ENCODE data around the gene ADAM12. TPM values are rescaled to one million over a fixed set of nuclear protein-coding genes. Genes with fewer than 3 reads are reported as not detected.

ADAM12 gene
- total and polyA plus RNA-seq, 11 donors, result 0.04 to 11.2 (median 0.82) TPM; not detected in 1

- Histone ChIP-seq H3K4me1 (no peaks in the 10 kb centered on the region), H3K27ac (no peak overlapping the region), H3K9me3 (no peaks in the 10 kb centered on the region), H3K36me3 (no peaks in the 10 kb centered on the region), H3K27me3 (peaks cover 0 to 6% (median 0%) of the 10 kb centered on the region in 9 donors), H3K4me3 (no peak overlapping the region)
- ATAC-seq, result no peak
- no peak for TF ChIP-seq POLR2A (IDR thresholded peaks at IDR 0.05)
- TF ChIP-seq CTCF (IDR thresholded peaks at IDR 0.05), result no peak
- WGBS, 4 donors, result 67 to 81% (median 73%) methylated on average over 5 of the region's 5 CpGs
- intact Hi-C loops (cut with DNase I), result no loop called here
- no peak for DNase-seq
Measured at GRCh38 chr10:126433351-126433750, 45.1 kb upstream of the ADAM12 start.

DNA sequence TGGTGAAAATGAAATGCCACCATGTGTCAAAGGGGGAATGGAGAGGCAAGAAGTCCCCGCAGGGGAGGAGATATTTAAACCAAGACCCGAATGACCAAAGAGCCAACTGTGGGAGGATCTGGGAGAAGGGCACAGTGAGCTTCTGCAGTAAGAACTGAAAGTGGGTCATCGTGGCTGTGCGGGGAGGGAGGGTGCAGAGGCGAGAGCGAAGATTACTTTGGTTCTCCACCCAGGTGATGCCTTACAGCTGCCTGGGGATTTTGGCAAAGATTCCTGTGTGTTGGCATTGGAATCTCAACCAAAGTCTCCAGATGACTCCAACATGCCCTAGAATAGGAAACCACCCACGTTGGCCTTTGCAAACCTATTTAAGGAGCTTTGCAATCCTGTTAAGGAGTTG is 44.2 kb upstream of the ADAM12 start:
- Histone ChIP-seq H3K36me3 (no peaks in the 10 kb centered on the region), H3K27me3 (peaks cover 0 to 7% (median 0%) of the 10 kb centered on the region in 9 donors), H3K9me3 (no peaks in the 10 kb centered on the region), H3K4me1 (no peaks in the 10 kb centered on the region), H3K4me3 (no peak overlapping the region), H3K27ac (no peak overlapping the region)
- intact Hi-C loops (cut with DNase I), result no loop called here
- no peak for ATAC-seq
- 82 to 85% (median 83%) methylated on average over 7 of the region's 7 CpGs for WGBS, 4 donors
- TF ChIP-seq POLR2A (IDR thresholded peaks at IDR 0.05), result no peak
- no peak for TF ChIP-seq CTCF (IDR thresholded peaks at IDR 0.05)
- no peak for DNase-seq

GRCh38 chr10:126431816-126432215 is 43.5 kb upstream of the ADAM12 start:
- no peak for DNase-seq
- H3K27me3 ChIP-seq, result peaks cover 0 to 12% (median 0%) of the 10 kb centered on the region in 9 donors
- TF ChIP-seq CTCF (IDR thresholded peaks at IDR 0.05) (no peak), POLR2A (IDR thresholded peaks at IDR 0.05) (no peak)

GRCh38 chr10:126430512-126430911 is 42.2 kb upstream of the ADAM12 start:
- intact Hi-C loops (cut with DNase I), result no loop called here
- DNase-seq (no peak), ATAC-seq (no peak)
- no peak overlapping the region for H3K27ac ChIP-seq
- peaks cover 0 to 16% (median 3%) of the 10 kb centered on the region in 9 donors for H3K27me3 ChIP-seq
- TF ChIP-seq CTCF (IDR thresholded peaks at IDR 0.05) (no peak), POLR2A (IDR thresholded peaks at IDR 0.05) (no peak)
- no peaks in the 10 kb centered on the region for H3K9me3 ChIP-seq
- H3K4me3 ChIP-seq, result no peak overlapping the region
- no peaks in the 10 kb centered on the region for H3K36me3 ChIP-seq
- H3K4me1 ChIP-seq, result peaks cover 0 to 6% (median 0%) of the 10 kb centered on the region in 12 donors
- 71 to 81% (median 79%) methylated on average over 2 of the region's 2 CpGs for WGBS, 4 donors

More at GRCh38 chr10:126431816-126432215, 43.5 kb upstream of the ADAM12 start:
- 72 to 79% (median 74%) methylated on average over 2 of the region's 2 CpGs for WGBS, 4 donors
- Histone ChIP-seq H3K27ac (no peak overlapping the region), H3K9me3 (no peaks in the 10 kb centered on the region), H3K36me3 (no peaks in the 10 kb centered on the region), H3K4me3 (no peak overlapping the region), H3K4me1 (no peaks in the 10 kb centered on the region)
- no peak for ATAC-seq
- intact Hi-C loops (cut with DNase I), result no loop called here
